Measurements from ENCODE around the gene ADAM21.
A peak's percentile ranks its signal among the peaks of the same experiment; 100 is the strongest.
"Not testable (repeated sequence)": the region's sequence is repeated elsewhere in the genome, so short reads cannot be mapped to it uniquely, and the experiment has no call there.

ADAM21 gene

DNA sequence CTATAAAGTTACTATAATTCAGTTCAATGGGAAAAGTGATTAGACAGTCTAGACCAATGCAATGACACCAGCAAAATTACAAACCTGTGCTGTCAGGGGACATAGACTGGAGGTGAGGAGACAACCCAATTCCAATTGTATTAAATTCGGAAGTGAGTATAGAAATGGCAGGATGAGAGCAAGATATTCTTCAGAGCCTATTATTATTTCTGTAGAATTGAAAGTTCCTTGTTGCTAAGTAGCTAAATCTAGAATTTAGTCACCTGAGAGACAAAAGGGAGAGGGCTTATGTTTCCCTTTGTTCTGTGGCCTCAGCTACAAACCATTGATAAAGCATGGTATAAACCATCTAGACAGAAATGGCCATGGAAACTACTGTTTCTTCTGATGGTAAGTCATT lies at the start of gene ADAM21:
Gene ADAM21 (plus strand): TSS at position 301 of the 400 bp plus-strand sequence. CDS start 5,326 bp downstream, outside the sequence.
- Histone ChIP-seq H3K27me3 (ENCODE audit: control insufficient read depth in 5 of 5, insufficient read depth in 4 of 5, low read length in 5 of 5) (no peaks in the 10 kb centered on the region), H3K9me3 (ENCODE audit: control insufficient read depth in 5 of 5, low read length in 5 of 5) (no peaks in the 10 kb centered on the region), H3K36me3 (ENCODE audit: control insufficient read depth in 5 of 5, insufficient read depth in 5 of 5, low read length in 5 of 5) (peaks cover 0 to 8% (median 2%) of the 10 kb centered on the region in 5 donors), H3K9ac (ENCODE audit: low read length in 5 of 5) (no peak within 1 kb of the TSS), H3K4me1 (ENCODE audit: control insufficient read depth in 5 of 5, insufficient read depth in 5 of 5, low read length in 5 of 5) (peaks cover 0 to 10% (median 0%) of the 10 kb centered on the region in 5 donors), H3K27ac (ENCODE audit: low read depth, low read length) (no peak within 1 kb of the TSS), H3K4me3 (ENCODE audit: low read depth in 1 of 5, low read length in 5 of 5) (no peak within 1 kb of the TSS)

GRCh38 chr14:70403335-70403734 lies 48.6 kb upstream of the ADAM21 start:
- not testable (repeated sequence) for H3K36me3 ChIP-seq (ENCODE audit: control insufficient read depth in 5 of 5, insufficient read depth in 5 of 5, low read length in 5 of 5); H3K4me3 ChIP-seq (ENCODE audit: low read depth in 1 of 5, low read length in 5 of 5); H3K9ac ChIP-seq (ENCODE audit: low read length in 5 of 5); H3K9me3 ChIP-seq (ENCODE audit: control insufficient read depth in 5 of 5, low read length in 5 of 5); H3K27ac ChIP-seq (ENCODE audit: low read depth, low read length); H3K4me1 ChIP-seq (ENCODE audit: control insufficient read depth in 5 of 5, insufficient read depth in 5 of 5, low read length in 5 of 5); H3K27me3 ChIP-seq (ENCODE audit: control insufficient read depth in 5 of 5, insufficient read depth in 4 of 5, low read length in 5 of 5)

- H3K4me1 ChIP-seq (ENCODE audit: control insufficient read depth in 5 of 5, insufficient read depth in 5 of 5, low read length in 5 of 5); H3K27ac ChIP-seq (ENCODE audit: low read depth, low read length); H3K9ac ChIP-seq (ENCODE audit: low read length in 5 of 5); H3K4me3 ChIP-seq (ENCODE audit: low read depth in 1 of 5, low read length in 5 of 5); H3K36me3 ChIP-seq (ENCODE audit: control insufficient read depth in 5 of 5, insufficient read depth in 5 of 5, low read length in 5 of 5); H3K27me3 ChIP-seq (ENCODE audit: control insufficient read depth in 5 of 5, insufficient read depth in 4 of 5, low read length in 5 of 5); H3K9me3 ChIP-seq (ENCODE audit: control insufficient read depth in 5 of 5, low read length in 5 of 5): not testable (repeated sequence)
Observed at GRCh38 chr14:70406216-70406615, 45.8 kb upstream of the ADAM21 start.

- Histone ChIP-seq H3K4me3 (ENCODE audit: low read depth in 1 of 5, low read length in 5 of 5) (no peak overlapping the region), H3K9me3 (ENCODE audit: control insufficient read depth in 5 of 5, low read length in 5 of 5) (no peaks in the 10 kb centered on the region), H3K27me3 (ENCODE audit: control insufficient read depth in 5 of 5, insufficient read depth in 4 of 5, low read length in 5 of 5) (no peaks in the 10 kb centered on the region), H3K36me3 (ENCODE audit: control insufficient read depth in 5 of 5, insufficient read depth in 5 of 5, low read length in 5 of 5) (peaks cover 0 to 5% (median 3%) of the 10 kb centered on the region in 5 donors), H3K9ac (ENCODE audit: low read length in 5 of 5) (no peak overlapping the region), H3K27ac (ENCODE audit: low read depth, low read length) (no peak overlapping the region), H3K4me1 (ENCODE audit: control insufficient read depth in 5 of 5, insufficient read depth in 5 of 5, low read length in 5 of 5) (no peaks in the 10 kb centered on the region)
Observed at GRCh38 chr14:70407621-70408020, 44.4 kb upstream of the ADAM21 start.

GRCh38 chr14:70415788-70416187 lies 36.2 kb upstream of the ADAM21 start:
- Histone ChIP-seq H3K9me3 (ENCODE audit: control insufficient read depth in 5 of 5, low read length in 5 of 5) (no peaks in the 10 kb centered on the region), H3K9ac (ENCODE audit: low read length in 5 of 5) (peak overlapping the region in 2 of 5 donors; percentile 70 to 96)

GRCh38 chr14:70416338-70416724 lies 35.6 kb upstream of the ADAM21 start:
- peak overlapping the region; percentile 70 to 100 (median 96) for H3K9ac ChIP-seq (ENCODE audit: low read length in 5 of 5)
- peak overlapping the region; percentile 24 for H3K27ac ChIP-seq (ENCODE audit: low read depth, low read length)
- H3K4me1 ChIP-seq (ENCODE audit: control insufficient read depth in 5 of 5, insufficient read depth in 5 of 5, low read length in 5 of 5), result peaks cover 0 to 18% (median 12%) of the 10 kb centered on the region in 5 donors
- H3K4me3 ChIP-seq (ENCODE audit: low read depth in 1 of 5, low read length in 5 of 5), result peak overlapping the region; percentile 87 to 100 (median 98)
- no peaks in the 10 kb centered on the region for H3K9me3 ChIP-seq (ENCODE audit: control insufficient read depth in 5 of 5, low read length in 5 of 5)
- peaks cover 0 to 5% (median 0%) of the 10 kb centered on the region in 5 donors for H3K36me3 ChIP-seq (ENCODE audit: control insufficient read depth in 5 of 5, insufficient read depth in 5 of 5, low read length in 5 of 5)
- no peaks in the 10 kb centered on the region for H3K27me3 ChIP-seq (ENCODE audit: control insufficient read depth in 5 of 5, insufficient read depth in 4 of 5, low read length in 5 of 5)

More at GRCh38 chr14:70415788-70416187, 36.2 kb upstream of the ADAM21 start:
- H3K4me1 ChIP-seq (ENCODE audit: control insufficient read depth in 5 of 5, insufficient read depth in 5 of 5, low read length in 5 of 5), result peaks cover 0 to 18% (median 12%) of the 10 kb centered on the region in 5 donors
- peaks cover 0 to 5% (median 0%) of the 10 kb centered on the region in 5 donors for H3K36me3 ChIP-seq (ENCODE audit: control insufficient read depth in 5 of 5, insufficient read depth in 5 of 5, low read length in 5 of 5)
- H3K4me3 ChIP-seq (ENCODE audit: low read depth in 1 of 5, low read length in 5 of 5), result peak overlapping the region in 4 of 5 donors; percentile 33 to 98 (median 90)
- no peak overlapping the region for H3K27ac ChIP-seq (ENCODE audit: low read depth, low read length)
- no peaks in the 10 kb centered on the region for H3K27me3 ChIP-seq (ENCODE audit: control insufficient read depth in 5 of 5, insufficient read depth in 4 of 5, low read length in 5 of 5)

- H3K9me3 ChIP-seq (ENCODE audit: control insufficient read depth in 5 of 5, low read length in 5 of 5), result no peaks in the 10 kb centered on the region
- H3K9ac ChIP-seq (ENCODE audit: low read length in 5 of 5), result peak within 1 kb of the TSS; percentile 70 to 100 (median 96)
- no peaks in the 10 kb centered on the region for H3K27me3 ChIP-seq (ENCODE audit: control insufficient read depth in 5 of 5, insufficient read depth in 4 of 5, low read length in 5 of 5)
- peaks cover 0 to 5% (median 0%) of the 10 kb centered on the region in 5 donors for H3K36me3 ChIP-seq (ENCODE audit: control insufficient read depth in 5 of 5, insufficient read depth in 5 of 5, low read length in 5 of 5)
- H3K4me3 ChIP-seq (ENCODE audit: low read depth in 1 of 5, low read length in 5 of 5), result peak within 1 kb of the TSS; percentile 87 to 100 (median 98)
- peaks cover 0 to 18% (median 12%) of the 10 kb centered on the region in 5 donors for H3K4me1 ChIP-seq (ENCODE audit: control insufficient read depth in 5 of 5, insufficient read depth in 5 of 5, low read length in 5 of 5)
- H3K27ac ChIP-seq (ENCODE audit: low read depth, low read length), result peak within 1 kb of the TSS; percentile 24
Observed at GRCh38 chr14:70416725-70417349, 35.1 kb upstream of the ADAM21 start, which contains the start of gene SYNJ2BP. Gene SYNJ2BP (minus strand): TSS chr14:70417090. CDS start chr14:70416963, 127 bp downstream.

DNA sequence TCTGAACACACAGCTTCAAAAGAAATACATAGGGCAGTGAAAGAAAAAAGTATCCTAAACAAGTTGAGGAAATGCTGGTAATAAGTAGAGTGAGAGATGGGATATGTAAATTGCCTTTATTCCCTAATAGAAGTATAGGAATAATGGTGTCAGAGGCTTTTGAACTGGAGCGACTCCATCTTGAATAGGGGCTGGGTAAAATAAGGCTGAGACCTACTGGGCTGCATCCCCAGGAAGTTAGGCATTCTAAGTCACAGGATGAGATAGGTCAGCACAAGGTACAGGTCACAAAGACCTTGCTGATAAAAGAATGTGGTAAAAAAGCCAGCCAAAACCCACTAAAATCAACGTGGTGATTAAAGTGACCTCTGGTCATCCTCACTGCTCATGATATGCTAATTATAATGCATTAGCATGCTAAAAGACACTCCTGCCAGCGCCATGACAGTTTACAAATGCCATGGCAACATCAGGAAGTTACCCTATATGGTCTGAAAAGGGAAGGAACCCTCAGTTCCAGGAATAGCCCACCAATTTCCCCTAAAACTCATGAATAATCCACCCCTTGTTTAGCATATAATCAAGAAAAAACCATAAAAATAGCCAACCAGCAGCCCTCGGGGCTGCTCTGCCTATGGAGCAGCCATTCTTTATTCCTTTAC lies 32.6 kb upstream of the ADAM21 start:
- not testable (repeated sequence) for H3K27me3 ChIP-seq (ENCODE audit: control insufficient read depth in 5 of 5, insufficient read depth in 4 of 5, low read length in 5 of 5); H3K27ac ChIP-seq (ENCODE audit: low read depth, low read length); H3K4me3 ChIP-seq (ENCODE audit: low read depth in 1 of 5, low read length in 5 of 5); H3K36me3 ChIP-seq (ENCODE audit: control insufficient read depth in 5 of 5, insufficient read depth in 5 of 5, low read length in 5 of 5); H3K9ac ChIP-seq (ENCODE audit: low read length in 5 of 5); H3K9me3 ChIP-seq (ENCODE audit: control insufficient read depth in 5 of 5, low read length in 5 of 5)
- H3K4me1 ChIP-seq (ENCODE audit: control insufficient read depth in 5 of 5, insufficient read depth in 5 of 5, low read length in 5 of 5), result peaks cover 0 to 18% (median 12%) of the 10 kb centered on the region in 5 donors

DNA sequence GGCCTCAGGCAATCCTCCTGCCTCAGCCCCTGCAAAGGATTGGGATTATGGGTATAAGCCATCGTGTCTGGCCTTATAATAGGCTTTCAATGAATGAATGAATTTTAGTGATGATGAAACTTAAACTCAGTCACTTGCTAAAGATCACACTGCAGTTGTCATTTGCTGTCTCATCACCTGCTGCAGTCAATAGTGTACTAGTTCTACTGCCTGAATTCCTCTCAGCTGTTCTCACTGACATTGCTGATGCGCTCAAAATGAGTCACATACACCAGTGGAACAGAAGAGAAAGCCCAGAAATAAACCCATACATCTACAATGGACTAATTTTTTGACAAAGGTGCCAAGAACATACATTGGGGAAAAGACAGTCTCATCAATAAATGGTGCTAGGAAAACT lies 29.4 kb upstream of the ADAM21 start:
- peaks cover 0 to 4% (median 0%) of the 10 kb centered on the region in 5 donors for H3K9me3 ChIP-seq (ENCODE audit: control insufficient read depth in 5 of 5, low read length in 5 of 5)
- no peak overlapping the region for H3K9ac ChIP-seq (ENCODE audit: low read length in 5 of 5)
- H3K27ac ChIP-seq (ENCODE audit: low read depth, low read length), result no peak overlapping the region
- no peaks in the 10 kb centered on the region for H3K27me3 ChIP-seq (ENCODE audit: control insufficient read depth in 5 of 5, insufficient read depth in 4 of 5, low read length in 5 of 5)
- no peaks in the 10 kb centered on the region for H3K4me1 ChIP-seq (ENCODE audit: control insufficient read depth in 5 of 5, insufficient read depth in 5 of 5, low read length in 5 of 5)
- H3K4me3 ChIP-seq (ENCODE audit: low read depth in 1 of 5, low read length in 5 of 5), result no peak overlapping the region
- H3K36me3 ChIP-seq (ENCODE audit: control insufficient read depth in 5 of 5, insufficient read depth in 5 of 5, low read length in 5 of 5), result no peaks in the 10 kb centered on the region

DNA sequence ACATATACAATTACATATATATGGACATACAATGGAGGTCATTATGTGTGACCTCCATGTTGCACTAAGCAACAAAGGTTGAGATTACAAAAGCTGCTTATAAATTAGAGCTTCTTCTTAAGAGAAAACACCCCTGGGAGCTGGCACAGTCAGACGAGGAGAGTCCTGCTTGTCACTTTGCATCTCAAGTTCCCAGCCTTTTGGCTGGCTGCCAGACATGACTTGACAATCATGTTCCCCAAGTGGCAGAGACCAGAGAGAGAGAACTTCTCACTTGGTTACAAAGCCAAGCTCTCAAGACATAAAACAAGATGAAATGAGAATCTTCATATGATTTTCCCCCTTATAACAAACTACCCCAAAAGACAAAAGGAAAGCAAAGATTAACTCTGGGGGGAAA lies 26.6 kb upstream of the ADAM21 start:
- Histone ChIP-seq H3K4me1 (ENCODE audit: control insufficient read depth in 5 of 5, insufficient read depth in 5 of 5, low read length in 5 of 5) (no peaks in the 10 kb centered on the region), H3K9ac (ENCODE audit: low read length in 5 of 5) (no peak overlapping the region), H3K36me3 (ENCODE audit: control insufficient read depth in 5 of 5, insufficient read depth in 5 of 5, low read length in 5 of 5) (no peaks in the 10 kb centered on the region), H3K4me3 (ENCODE audit: low read depth in 1 of 5, low read length in 5 of 5) (no peak overlapping the region), H3K27ac (ENCODE audit: low read depth, low read length) (no peak overlapping the region), H3K27me3 (ENCODE audit: control insufficient read depth in 5 of 5, insufficient read depth in 4 of 5, low read length in 5 of 5) (no peaks in the 10 kb centered on the region), H3K9me3 (ENCODE audit: control insufficient read depth in 5 of 5, low read length in 5 of 5) (peaks cover 0 to 9% (median 0%) of the 10 kb centered on the region in 5 donors)
